ENCODE data around the gene TREML2.
"Not testable (repeated sequence)": the region's sequence is repeated elsewhere in the genome, so short reads cannot be mapped to it uniquely, and the experiment has no call there.

Gene TREML2

GRCh38 chr6:41200901-41201763, at the start of gene TREML2:
TSS of gene TREML2 (minus strand) at chr6:41201149. CDS start at chr6:41201008, 141 bp downstream.
- DNase-seq: no peak

- DNase-seq: no peak
These were observed 47.1 kb upstream of the TREML2 start for GRCh38 chr6:41247882-41248705.

- no peak for DNase-seq
These were observed 46.4 kb upstream of the TREML2 start for GRCh38 chr6:41247288-41247865.

GRCh38 chr6:41246529-41246928, 45.6 kb upstream of the TREML2 start:
- DNase-seq: not testable (repeated sequence)

GRCh38 chr6:41239467-41240159, 38.7 kb upstream of the TREML2 start:
- no peak for DNase-seq

GRCh38 chr6:41237128-41237527, 36.2 kb upstream of the TREML2 start:
- DNase-seq: no peak

GRCh38 chr6:41236276-41236675, 35.3 kb upstream of the TREML2 start:
- DNase-seq: no peak

GRCh38 chr6:41232667-41233066, 31.7 kb upstream of the TREML2 start:
- DNase-seq: no peak

GRCh38 chr6:41231246-41231645, 30.3 kb upstream of the TREML2 start:
- no peak for DNase-seq

GRCh38 chr6:41229721-41230120, 28.8 kb upstream of the TREML2 start:
- no peak for DNase-seq

- DNase-seq: no peak
These were observed 27.7 kb upstream of the TREML2 start for GRCh38 chr6:41228616-41229015.

GRCh38 chr6:41228096-41228495, 27.1 kb upstream of the TREML2 start, which contains the start of gene TREML4:
TSS of gene TREML4 (plus strand) at chr6:41228349. CDS start at chr6:41228428, 79 bp downstream.
- no peak for DNase-seq

GRCh38 chr6:41226752-41227151, 25.8 kb upstream of the TREML2 start:
- no peak for DNase-seq

GRCh38 chr6:41224800-41225199, 23.9 kb upstream of the TREML2 start:
- DNase-seq: no peak

- DNase-seq: no peak
These were observed 21.6 kb upstream of the TREML2 start for GRCh38 chr6:41222513-41222912.

- no peak for DNase-seq
These were observed 21.1 kb upstream of the TREML2 start for GRCh38 chr6:41222045-41222444.

GRCh38 chr6:41216616-41217015, 15.7 kb upstream of the TREML2 start:
- no peak for DNase-seq

GRCh38 chr6:41215777-41216176, 14.8 kb upstream of the TREML2 start:
- no peak for DNase-seq

- no peak for DNase-seq
These were observed 13.8 kb upstream of the TREML2 start for GRCh38 chr6:41214559-41215238.

- DNase-seq: no peak
These were observed 8.8 kb upstream of the TREML2 start for GRCh38 chr6:41209547-41210320.

- DNase-seq: no peak
These were observed 7.6 kb upstream of the TREML2 start for GRCh38 chr6:41208439-41209106.

Data from left hindlimb (tissue), 1 donor.